ENCODE results near the gene GAGE12F. TPM values are rescaled to one million over a fixed set of nuclear protein-coding genes. Genes with fewer than 3 reads are reported as not detected.
"Not testable (repeated sequence)": the region's sequence is repeated elsewhere in the genome, so short reads cannot be mapped to it uniquely, and the experiment has no call there.

The GAGE12F gene, protein sequence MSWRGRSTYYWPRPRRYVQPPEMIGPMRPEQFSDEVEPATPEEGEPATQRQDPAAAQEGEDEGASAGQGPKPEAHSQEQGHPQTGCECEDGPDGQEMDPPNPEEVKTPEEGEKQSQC
- total RNA-seq (2014; rRNA removed; shearing (Covaris generic)) = not detected in 2 replicates

DNA sequence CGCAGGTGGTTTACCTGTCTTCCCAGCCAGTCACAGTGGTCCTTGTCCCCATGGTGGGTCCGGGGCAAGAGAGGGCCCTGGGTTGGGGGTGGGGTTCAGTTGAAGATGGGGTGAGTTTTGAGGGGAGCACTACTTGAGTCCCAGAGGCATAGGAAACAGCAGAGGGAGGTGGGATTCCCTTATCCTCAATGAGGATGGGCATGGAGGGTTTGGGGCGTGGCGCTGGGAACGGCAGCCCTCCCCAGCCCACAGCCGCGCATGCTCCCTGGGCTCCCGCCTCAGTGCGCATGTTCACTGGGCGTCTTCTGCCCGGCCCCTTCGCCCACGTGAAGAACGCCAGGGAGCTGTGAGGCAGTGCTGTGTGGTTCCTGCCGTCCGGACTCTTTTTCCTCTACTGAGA, at the start of gene GAGE12F:
TSS of gene GAGE12F (plus strand) at position 301 of the 400 bp plus-strand sequence. CDS start 1,155 bp downstream, outside the sequence.
- in situ Hi-C loops (cut with HindIII; ENCODE audit: low sequenced_read_pairs); DNase-seq (ENCODE audit: low spot score): not testable (repeated sequence)

DNA sequence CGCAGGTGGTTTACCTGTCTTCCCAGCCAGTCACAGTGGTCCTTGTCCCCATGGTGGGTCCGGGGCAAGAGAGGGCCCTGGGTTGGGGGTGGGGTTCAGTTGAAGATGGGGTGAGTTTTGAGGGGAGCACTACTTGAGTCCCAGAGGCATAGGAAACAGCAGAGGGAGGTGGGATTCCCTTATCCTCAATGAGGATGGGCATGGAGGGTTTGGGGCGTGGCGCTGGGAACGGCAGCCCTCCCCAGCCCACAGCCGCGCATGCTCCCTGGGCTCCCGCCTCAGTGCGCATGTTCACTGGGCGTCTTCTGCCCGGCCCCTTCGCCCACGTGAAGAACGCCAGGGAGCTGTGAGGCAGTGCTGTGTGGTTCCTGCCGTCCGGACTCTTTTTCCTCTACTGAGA, 28.8 kb upstream of the GAGE12F start, which contains the start of gene GAGE12C:
TSS of gene GAGE12C (plus strand) at position 301 of the 400 bp plus-strand sequence. CDS start 1,155 bp downstream, outside the sequence.
- DNase-seq (ENCODE audit: low spot score); in situ Hi-C loops (cut with HindIII; ENCODE audit: low sequenced_read_pairs): not testable (repeated sequence)

DNA sequence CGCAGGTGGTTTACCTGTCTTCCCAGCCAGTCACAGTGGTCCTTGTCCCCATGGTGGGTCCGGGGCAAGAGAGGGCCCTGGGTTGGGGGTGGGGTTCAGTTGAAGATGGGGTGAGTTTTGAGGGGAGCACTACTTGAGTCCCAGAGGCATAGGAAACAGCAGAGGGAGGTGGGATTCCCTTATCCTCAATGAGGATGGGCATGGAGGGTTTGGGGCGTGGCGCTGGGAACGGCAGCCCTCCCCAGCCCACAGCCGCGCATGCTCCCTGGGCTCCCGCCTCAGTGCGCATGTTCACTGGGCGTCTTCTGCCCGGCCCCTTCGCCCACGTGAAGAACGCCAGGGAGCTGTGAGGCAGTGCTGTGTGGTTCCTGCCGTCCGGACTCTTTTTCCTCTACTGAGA, 19.2 kb upstream of the GAGE12F start, which contains the start of gene GAGE12D:
TSS of gene GAGE12D (plus strand) at position 301 of the 400 bp plus-strand sequence. CDS start 1,155 bp downstream, outside the sequence.
- in situ Hi-C loops (cut with HindIII; ENCODE audit: low sequenced_read_pairs) = not testable (repeated sequence)

DNA sequence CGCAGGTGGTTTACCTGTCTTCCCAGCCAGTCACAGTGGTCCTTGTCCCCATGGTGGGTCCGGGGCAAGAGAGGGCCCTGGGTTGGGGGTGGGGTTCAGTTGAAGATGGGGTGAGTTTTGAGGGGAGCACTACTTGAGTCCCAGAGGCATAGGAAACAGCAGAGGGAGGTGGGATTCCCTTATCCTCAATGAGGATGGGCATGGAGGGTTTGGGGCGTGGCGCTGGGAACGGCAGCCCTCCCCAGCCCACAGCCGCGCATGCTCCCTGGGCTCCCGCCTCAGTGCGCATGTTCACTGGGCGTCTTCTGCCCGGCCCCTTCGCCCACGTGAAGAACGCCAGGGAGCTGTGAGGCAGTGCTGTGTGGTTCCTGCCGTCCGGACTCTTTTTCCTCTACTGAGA, 9.7 kb upstream of the GAGE12F start, which contains the start of gene GAGE12E:
TSS of gene GAGE12E (plus strand) at position 301 of the 400 bp plus-strand sequence. CDS start 1,155 bp downstream, outside the sequence.
- DNase-seq (ENCODE audit: low spot score); in situ Hi-C loops (cut with HindIII; ENCODE audit: low sequenced_read_pairs): not testable (repeated sequence)

More for the DNA sequence above, 19.2 kb upstream of the GAGE12F start, which contains the start of gene GAGE12D:
- not testable (repeated sequence) for DNase-seq (ENCODE audit: low spot score)

DNA sequence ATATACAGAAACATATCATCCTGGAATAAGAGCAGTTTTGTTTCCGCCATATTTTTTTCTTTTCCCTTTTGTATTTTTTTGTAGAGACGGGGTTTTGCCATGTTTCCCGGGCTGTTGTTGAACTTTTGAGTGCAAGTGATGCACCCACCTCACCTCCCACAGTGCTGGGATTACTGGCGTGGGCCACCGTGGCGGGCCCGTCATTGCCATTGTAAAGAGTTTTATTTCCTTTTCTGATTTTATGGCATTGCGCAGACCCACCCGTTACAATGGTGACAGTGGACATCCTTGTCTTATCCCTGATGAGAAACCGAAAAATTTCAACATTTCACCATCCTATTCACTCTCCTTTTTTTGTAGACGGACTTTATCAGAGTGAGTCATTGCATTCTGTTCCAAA, 8.1 kb downstream of the GAGE12F start:
- DNase-seq (ENCODE audit: low spot score); in situ Hi-C loops (cut with HindIII; ENCODE audit: low sequenced_read_pairs): not testable (repeated sequence)

DNA sequence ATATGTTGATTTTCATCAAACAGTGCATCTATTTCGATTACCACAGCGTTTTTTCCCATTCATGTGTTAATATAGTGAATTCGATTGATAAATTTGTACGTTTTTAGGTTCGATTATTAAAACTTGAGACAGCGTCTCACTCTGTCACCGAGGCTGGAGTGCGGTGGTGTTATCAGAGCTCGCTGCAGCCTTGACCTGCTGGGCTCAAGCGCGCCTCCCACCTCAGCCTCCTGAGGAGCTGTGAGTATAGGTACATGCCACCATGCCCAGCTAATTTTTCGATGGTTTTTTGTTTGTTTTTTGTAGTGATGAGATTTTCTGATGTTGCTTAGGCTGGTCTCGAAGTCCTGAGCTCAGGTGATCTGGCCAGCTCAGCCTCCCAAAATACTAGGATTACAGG, 8.5 kb downstream of the GAGE12F start:
- in situ Hi-C loops (cut with HindIII; ENCODE audit: low sequenced_read_pairs); DNase-seq (ENCODE audit: low spot score): not testable (repeated sequence)

DNA sequence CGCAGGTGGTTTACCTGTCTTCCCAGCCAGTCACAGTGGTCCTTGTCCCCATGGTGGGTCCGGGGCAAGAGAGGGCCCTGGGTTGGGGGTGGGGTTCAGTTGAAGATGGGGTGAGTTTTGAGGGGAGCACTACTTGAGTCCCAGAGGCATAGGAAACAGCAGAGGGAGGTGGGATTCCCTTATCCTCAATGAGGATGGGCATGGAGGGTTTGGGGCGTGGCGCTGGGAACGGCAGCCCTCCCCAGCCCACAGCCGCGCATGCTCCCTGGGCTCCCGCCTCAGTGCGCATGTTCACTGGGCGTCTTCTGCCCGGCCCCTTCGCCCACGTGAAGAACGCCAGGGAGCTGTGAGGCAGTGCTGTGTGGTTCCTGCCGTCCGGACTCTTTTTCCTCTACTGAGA, 9.5 kb downstream of the GAGE12F start, which contains the start of gene GAGE12G:
TSS of gene GAGE12G (plus strand) at position 301 of the 400 bp plus-strand sequence. CDS start 1,155 bp downstream, outside the sequence.
- in situ Hi-C loops (cut with HindIII; ENCODE audit: low sequenced_read_pairs); DNase-seq (ENCODE audit: low spot score): not testable (repeated sequence)

DNA sequence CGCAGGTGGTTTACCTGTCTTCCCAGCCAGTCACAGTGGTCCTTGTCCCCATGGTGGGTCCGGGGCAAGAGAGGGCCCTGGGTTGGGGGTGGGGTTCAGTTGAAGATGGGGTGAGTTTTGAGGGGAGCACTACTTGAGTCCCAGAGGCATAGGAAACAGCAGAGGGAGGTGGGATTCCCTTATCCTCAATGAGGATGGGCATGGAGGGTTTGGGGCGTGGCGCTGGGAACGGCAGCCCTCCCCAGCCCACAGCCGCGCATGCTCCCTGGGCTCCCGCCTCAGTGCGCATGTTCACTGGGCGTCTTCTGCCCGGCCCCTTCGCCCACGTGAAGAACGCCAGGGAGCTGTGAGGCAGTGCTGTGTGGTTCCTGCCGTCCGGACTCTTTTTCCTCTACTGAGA, 19.0 kb downstream of the GAGE12F start, which contains the start of gene GAGE12H:
TSS of gene GAGE12H (plus strand) at position 301 of the 400 bp plus-strand sequence. CDS start 1,155 bp downstream, outside the sequence.
- in situ Hi-C loops (cut with HindIII; ENCODE audit: low sequenced_read_pairs) = not testable (repeated sequence)

DNA sequence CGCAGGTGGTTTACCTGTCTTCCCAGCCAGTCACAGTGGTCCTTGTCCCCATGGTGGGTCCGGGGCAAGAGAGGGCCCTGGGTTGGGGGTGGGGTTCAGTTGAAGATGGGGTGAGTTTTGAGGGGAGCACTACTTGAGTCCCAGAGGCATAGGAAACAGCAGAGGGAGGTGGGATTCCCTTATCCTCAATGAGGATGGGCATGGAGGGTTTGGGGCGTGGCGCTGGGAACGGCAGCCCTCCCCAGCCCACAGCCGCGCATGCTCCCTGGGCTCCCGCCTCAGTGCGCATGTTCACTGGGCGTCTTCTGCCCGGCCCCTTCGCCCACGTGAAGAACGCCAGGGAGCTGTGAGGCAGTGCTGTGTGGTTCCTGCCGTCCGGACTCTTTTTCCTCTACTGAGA, 28.6 kb downstream of the GAGE12F start, which contains the start of gene GAGE2A:
TSS of gene GAGE2A (plus strand) at position 301 of the 400 bp plus-strand sequence. CDS start 1,155 bp downstream, outside the sequence.
- DNase-seq (ENCODE audit: low spot score); in situ Hi-C loops (cut with HindIII; ENCODE audit: low sequenced_read_pairs): not testable (repeated sequence)

More for the DNA sequence above, 19.0 kb downstream of the GAGE12F start, which contains the start of gene GAGE12H:
- not testable (repeated sequence) for DNase-seq (ENCODE audit: low spot score)

DNA sequence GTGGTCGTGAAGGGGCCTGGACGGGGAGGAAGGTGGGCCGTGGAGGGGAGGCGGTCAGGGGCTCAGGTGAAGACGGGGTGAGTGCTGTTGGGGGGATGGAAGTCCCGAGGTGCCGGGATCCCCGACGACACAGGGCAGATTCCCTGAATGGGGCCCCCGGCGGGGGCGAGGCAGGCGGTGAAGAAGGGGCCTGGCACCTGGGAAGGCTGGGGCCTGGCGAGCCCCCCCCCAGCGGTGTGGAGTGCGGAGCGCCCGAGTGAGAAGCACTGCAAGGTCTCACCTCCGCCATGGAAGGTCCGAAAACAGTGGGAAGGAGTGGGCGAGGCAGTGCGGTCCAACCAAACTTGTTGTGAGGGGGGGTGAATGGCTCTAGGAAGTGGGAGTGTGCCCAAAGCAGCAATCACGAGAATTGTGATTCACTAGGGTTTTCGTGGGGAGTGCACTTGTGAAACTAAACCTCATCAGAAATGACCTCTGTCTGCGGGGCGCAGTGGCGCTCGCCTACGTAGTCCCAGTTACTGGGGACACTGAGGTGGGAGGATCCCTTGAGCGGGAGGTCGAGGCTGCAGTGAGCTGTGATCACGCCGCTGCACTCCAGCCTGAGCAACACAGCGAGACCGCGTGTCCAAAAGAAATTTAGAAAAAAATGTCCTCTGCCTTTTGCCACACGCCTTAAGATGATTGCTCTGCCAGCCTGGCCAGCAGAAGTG, 29.3 kb downstream of the GAGE12F start:
- DNase-seq (ENCODE audit: low spot score); in situ Hi-C loops (cut with HindIII; ENCODE audit: low sequenced_read_pairs): not testable (repeated sequence)

DNA sequence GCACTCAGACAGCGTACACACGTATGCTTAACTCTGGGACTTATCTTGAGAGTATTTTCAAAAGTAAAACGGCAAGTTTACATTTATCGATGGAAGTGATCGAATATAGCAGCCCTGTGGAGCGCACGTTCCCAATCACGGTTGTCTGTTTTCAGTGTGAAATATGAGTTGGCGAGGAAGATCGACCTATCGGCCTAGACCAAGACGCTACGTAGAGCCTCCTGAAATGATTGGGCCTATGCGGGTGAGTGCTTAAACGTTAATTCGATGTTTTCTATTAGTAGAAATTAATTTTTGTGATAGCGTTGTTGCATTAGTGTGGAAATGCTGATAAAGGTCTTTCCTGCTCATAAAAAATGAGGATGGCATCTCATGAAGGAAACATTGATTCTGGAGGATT, 29.8 kb downstream of the GAGE12F start:
- in situ Hi-C loops (cut with HindIII; ENCODE audit: low sequenced_read_pairs); DNase-seq (ENCODE audit: low spot score): not testable (repeated sequence)

DNA sequence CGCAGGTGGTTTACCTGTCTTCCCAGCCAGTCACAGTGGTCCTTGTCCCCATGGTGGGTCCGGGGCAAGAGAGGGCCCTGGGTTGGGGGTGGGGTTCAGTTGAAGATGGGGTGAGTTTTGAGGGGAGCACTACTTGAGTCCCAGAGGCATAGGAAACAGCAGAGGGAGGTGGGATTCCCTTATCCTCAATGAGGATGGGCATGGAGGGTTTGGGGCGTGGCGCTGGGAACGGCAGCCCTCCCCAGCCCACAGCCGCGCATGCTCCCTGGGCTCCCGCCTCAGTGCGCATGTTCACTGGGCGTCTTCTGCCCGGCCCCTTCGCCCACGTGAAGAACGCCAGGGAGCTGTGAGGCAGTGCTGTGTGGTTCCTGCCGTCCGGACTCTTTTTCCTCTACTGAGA, 38.1 kb downstream of the GAGE12F start, which contains the start of gene GAGE1:
TSS of gene GAGE1 (plus strand) at position 301 of the 400 bp plus-strand sequence. CDS start 1,155 bp downstream, outside the sequence.
- in situ Hi-C loops (cut with HindIII; ENCODE audit: low sequenced_read_pairs) = not testable (repeated sequence)

DNA sequence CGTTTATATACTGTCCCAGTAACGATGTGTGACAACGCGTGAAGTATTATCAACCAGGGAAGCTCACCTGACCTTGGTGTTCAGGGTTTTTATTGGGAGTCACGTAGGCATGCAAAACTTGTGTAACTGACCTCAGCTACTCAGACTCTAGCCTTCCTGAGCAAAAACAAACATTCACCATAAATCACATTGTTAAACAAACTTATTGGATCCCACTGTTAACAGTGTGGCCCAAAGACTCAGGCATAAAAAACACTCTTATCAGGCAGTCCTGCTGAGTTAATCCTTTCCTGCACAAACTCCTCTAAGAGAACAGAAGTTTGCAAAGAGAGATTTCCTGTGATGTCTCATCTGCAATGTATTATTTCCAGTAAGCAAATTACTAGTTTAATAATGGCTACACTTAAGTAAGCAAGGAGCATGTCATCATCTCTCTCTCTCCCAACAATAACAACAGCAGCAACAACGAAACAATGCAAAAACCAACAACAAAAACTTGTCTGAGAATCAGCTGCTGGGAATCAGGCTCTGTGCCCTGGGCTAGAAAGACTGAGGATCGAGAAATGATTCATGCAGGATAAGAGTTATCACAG, 50.2 kb downstream of the GAGE12F start:
- in situ Hi-C loops (cut with HindIII; ENCODE audit: low sequenced_read_pairs) = no loop called here

More for the DNA sequence above, 38.1 kb downstream of the GAGE12F start, which contains the start of gene GAGE1:
- DNase-seq (ENCODE audit: low spot score) = not testable (repeated sequence)

More for the DNA sequence above, 50.2 kb downstream of the GAGE12F start:
- no peak for DNase-seq (ENCODE audit: low spot score)

Other genes starting within 250 kb of the GAGE12F start
- not detected in 2 replicates for gene GAGE12J, start 238.8 kb upstream of the GAGE12F start, total RNA-seq (2014; rRNA removed; shearing (Covaris generic))
- not detected in 2 replicates for gene GAGE13, start 229.3 kb upstream of the GAGE12F start, total RNA-seq (2014; rRNA removed; shearing (Covaris generic))
- gene GAGE12C, start 28.7 kb upstream of the GAGE12F start, total RNA-seq (2014; rRNA removed; shearing (Covaris generic)) = not detected in 2 replicates
- not detected in 2 replicates for gene GAGE12D, start 19.1 kb upstream of the GAGE12F start, total RNA-seq (2014; rRNA removed; shearing (Covaris generic))
- not detected in 2 replicates for gene GAGE12E, start 9.6 kb upstream of the GAGE12F start, total RNA-seq (2014; rRNA removed; shearing (Covaris generic))
- gene GAGE12G, start 9.6 kb downstream of the GAGE12F start, total RNA-seq (2014; rRNA removed; shearing (Covaris generic)) = not detected in 2 replicates
- not detected in 2 replicates for gene GAGE12H, start 19.1 kb downstream of the GAGE12F start, total RNA-seq (2014; rRNA removed; shearing (Covaris generic))
- not detected in 2 replicates for gene GAGE2A, start 28.7 kb downstream of the GAGE12F start, total RNA-seq (2014; rRNA removed; shearing (Covaris generic))
- not detected in 2 replicates for gene GAGE1, start 38.2 kb downstream of the GAGE12F start, total RNA-seq (2014; rRNA removed; shearing (Covaris generic))
- gene PAGE1, start 135.1 kb downstream of the GAGE12F start, total RNA-seq (2014; rRNA removed; shearing (Covaris generic)) = not detected in 2 replicates

All from G401 (cell line).